HL-60 (cell line): ENCODE measurements around the gene ADGRG1.

Experiments
- DNase-seq, 2 experiments: peaks; one replicate each; pipeline ENCODE4 v3.0.0-alpha.2; 2010 to 2020; ENCODE audit warnings: low read depth in 1 of 2, low spot score in 1 of 2
- H3K27ac ChIP-seq: fragments of 250-450 bp; sonication (Bioruptor Pico); replicated peaks from 2 replicates; pipeline ENCODE4 v1.5.1; 2020; ENCODE audit warnings: mild to moderate bottlenecking, moderate library complexity
- H3K27me3 ChIP-seq: fragments of 250-450 bp; sonication (Bioruptor Pico); 2 replicates; pipeline ENCODE4 v1.5.1; 2021; ENCODE audit warnings: mild to moderate bottlenecking, moderate library complexity; ENCODE audit not compliant: insufficient read depth, poor library complexity, severe bottlenecking
- H3K4me3 ChIP-seq: replicated peaks from 2 replicates; pipeline ENCODE4 v1.5.1; 2011; ENCODE audit warnings: mild to moderate bottlenecking, control low read depth, low read length; ENCODE audit not compliant: insufficient read depth
- CTCF ChIP-seq: IDR thresholded peaks from one replicate; pipeline ENCODE4 v1.5.1; 2011; ENCODE audit warnings: low read length, control low read depth, inconsistent platforms; ENCODE audit not compliant: insufficient read depth
- GABPA ChIP-seq: IDR thresholded peaks from 2 replicates; pipeline ENCODE4 v1.6.1; 2012; ENCODE audit warnings: low read depth
- POLR2AphosphoS5 ChIP-seq: IDR thresholded peaks from 2 replicates; pipeline ENCODE4 v1.6.1; 2012; ENCODE audit warnings: low read depth
- REST ChIP-seq: IDR thresholded peaks from 2 replicates; pipeline ENCODE4 v1.6.1; 2012; ENCODE audit warnings: low read depth; ENCODE audit not compliant: insufficient replicate concordance
- SPI1 ChIP-seq: IDR thresholded peaks from 2 replicates; pipeline ENCODE4 v1.6.1; 2012; ENCODE audit warnings: low read depth, mild to moderate bottlenecking, borderline replicate concordance

The ADGRG1 gene

GRCh38 chr16:57648581-57649442 is 20.4 kb downstream of the ADGRG1 start:
- H3K27ac ChIP-seq: no peak overlapping the region
- peak; percentile 65 to 83 for DNase-seq
- H3K4me3 ChIP-seq: no peak overlapping the region
- no peaks in the 10 kb centered on the region for H3K27me3 ChIP-seq
- TF ChIP-seq POLR2AphosphoS5 (no peak), CTCF (peak; percentile 100), REST (no peak), GABPA (no peak)

- H3K4me3 ChIP-seq: no peak overlapping the region
- TF ChIP-seq CTCF: no peak
- no peak for TF ChIP-seq REST
- no peak for TF ChIP-seq SPI1
- TF ChIP-seq GABPA: no peak
- TF ChIP-seq POLR2AphosphoS5: no peak
- no peak for DNase-seq
- H3K27me3 ChIP-seq: no peaks in the 10 kb centered on the region
- H3K27ac ChIP-seq: no peak overlapping the region
Observed at GRCh38 chr16:57649443-57649751, 21.0 kb downstream of the ADGRG1 start.

- H3K27ac ChIP-seq: no peak overlapping the region
- no peak overlapping the region for H3K4me3 ChIP-seq
- TF ChIP-seq CTCF (no peak), GABPA (no peak), REST (no peak)
- DNase-seq: no peak
- no peaks in the 10 kb centered on the region for H3K27me3 ChIP-seq
Observed at GRCh38 chr16:57649846-57650245, 21.4 kb downstream of the ADGRG1 start.
